PC-3 (cell line): ENCODE data around the gene MPPED1. TPM values are rescaled to one million over a fixed set of nuclear protein-coding genes. Genes with fewer than 3 reads are reported as not detected.

Experiments
- ATAC-seq: fragments of 200-7000 bp; cut with Tn5 transposase; 2 replicates; pipeline ENCODE4 v1.9.1; 2020; ENCODE audit warnings: mild to moderate bottlenecking, moderate library complexity
- BruUV-seq: library from RNA; stranded (reverse); fragments of 400-500 nt; replicated peaks from 2 replicates; lab custom pipeline; 2021; lab: Mats Ljungman, UMichigan
- CTCF ChIA-PET: fragments of 300-600 bp; sonication (Branson Sonifier 250); formaldehyde crosslinking; loops from one replicate; lab custom pipeline; 2022; ENCODE audit warnings: antibody characterized with exemption; lab: Charles Lee
- POLR2A ChIA-PET: fragments of 300-600 bp; sonication (Branson Sonifier 250); formaldehyde crosslinking; loops from one replicate; lab custom pipeline; 2022; ENCODE audit warnings: antibody characterized with exemption; ENCODE audit not compliant: unreplicated experiment; lab: Charles Lee
- DNase-seq: peaks from one replicate; pipeline ENCODE4 v3.0.0-alpha.2; 2015
- H2AFZ ChIP-seq: fragments of 300-600 bp; sonication (generic); 2 replicates; pipeline ENCODE4 v1.6.0; 2016; ENCODE audit warnings: antibody characterized with exemption, low read length
- H3F3A ChIP-seq: fragments of 300-600 bp; sonication (generic); one replicate; pipeline ENCODE4 v1.6.0; 2017; ENCODE audit warnings: antibody characterized with exemption, low read length, control low read depth, mild to moderate bottlenecking; ENCODE audit not compliant: unreplicated experiment
- H3K27ac ChIP-seq: fragments of 300-600 bp; sonication (generic); 2 replicates; pipeline ENCODE4 v1.5.1; 2016; ENCODE audit warnings: mild to moderate bottlenecking, low read length
- H3K27me3 ChIP-seq: fragments of 300-600 bp; sonication (generic); 2 replicates; pipeline ENCODE4 v1.6.1; 2016; ENCODE audit warnings: low read length, mixed read lengths
- H3K36me3 ChIP-seq: fragments of 300-600 bp; sonication (generic); 2 replicates; pipeline ENCODE4 v1.6.1; 2016; ENCODE audit warnings: low read depth, mixed run types, low read length, mixed read lengths
- H3K4me1 ChIP-seq: fragments of 300-600 bp; sonication (generic); 2 replicates; pipeline ENCODE4 v1.5.1; 2016; ENCODE audit warnings: low read length; ENCODE audit not compliant: insufficient read depth
- H3K4me2 ChIP-seq: fragments of 300-600 bp; sonication (generic); 2 replicates; pipeline ENCODE4 v1.6.0; 2016; ENCODE audit warnings: low read length
- H3K4me3 ChIP-seq: fragments of 300-600 bp; sonication (generic); 2 replicates; pipeline ENCODE4 v1.5.1; 2016; ENCODE audit warnings: mild to moderate bottlenecking, low read length, mixed read lengths
- H3K79me2 ChIP-seq: fragments of 300-600 bp; sonication (generic); 2 replicates; pipeline ENCODE4 v1.6.1; 2017; ENCODE audit warnings: low read length, mixed read lengths
- H3K9ac ChIP-seq: fragments of 300-600 bp; sonication (generic); 2 replicates; pipeline ENCODE4 v1.6.0; 2016; ENCODE audit warnings: mild to moderate bottlenecking, low read length
- H3K9me2 ChIP-seq: fragments of 300-600 bp; sonication (generic); replicated peaks from 2 replicates; pipeline ENCODE4 v1.6.1; 2016; ENCODE audit warnings: mixed run types, low read length, mixed read lengths
- H3K9me3 ChIP-seq: fragments of 300-600 bp; sonication (generic); 2 replicates; pipeline ENCODE4 v1.6.1; 2016; ENCODE audit warnings: low read length, mixed read lengths
- H4K20me1 ChIP-seq: fragments of 300-600 bp; sonication (generic); 2 replicates; pipeline ENCODE4 v1.6.1; 2016; ENCODE audit warnings: low read length, mixed read lengths
- CTCF ChIP-seq: fragments of 300-600 bp; sonication (generic); conservative IDR thresholded peaks from 2 replicates; pipeline ENCODE4 v1.5.1; 2017; ENCODE audit warnings: antibody characterized with exemption, low read depth, mild to moderate bottlenecking, low read length
- EZH2 ChIP-seq: fragments of 300-600 bp; sonication (generic); IDR thresholded peaks from one replicate; pipeline ENCODE4 v1.6.1; 2017; ENCODE audit warnings: antibody characterized with exemption, mild to moderate bottlenecking, low read length; ENCODE audit not compliant: unreplicated experiment
- EZH2phosphoT487 ChIP-seq: fragments of 300-600 bp; sonication (generic); IDR thresholded peaks from 2 replicates; pipeline ENCODE4 v1.6.1; 2018; ENCODE audit warnings: mild to moderate bottlenecking, antibody characterized with exemption, low read length, borderline replicate concordance
- intact Hi-C: fragments of 100-400 bp; cut with micrococcal nuclease; formaldehyde crosslinking; loops from 2 replicates; pipeline ENCODE4 v1.9.0; 2023
- total RNA-seq: library from RNA; depleted of rRNA; stranded (reverse); fragments of >200 nt; gene quantifications from 2 replicates; pipeline ENCODE4 v1.2.3, GENCODE V29; 2014

The MPPED1 gene
- total RNA-seq, 1 experiment from 2014 or later = not detected

DNA sequence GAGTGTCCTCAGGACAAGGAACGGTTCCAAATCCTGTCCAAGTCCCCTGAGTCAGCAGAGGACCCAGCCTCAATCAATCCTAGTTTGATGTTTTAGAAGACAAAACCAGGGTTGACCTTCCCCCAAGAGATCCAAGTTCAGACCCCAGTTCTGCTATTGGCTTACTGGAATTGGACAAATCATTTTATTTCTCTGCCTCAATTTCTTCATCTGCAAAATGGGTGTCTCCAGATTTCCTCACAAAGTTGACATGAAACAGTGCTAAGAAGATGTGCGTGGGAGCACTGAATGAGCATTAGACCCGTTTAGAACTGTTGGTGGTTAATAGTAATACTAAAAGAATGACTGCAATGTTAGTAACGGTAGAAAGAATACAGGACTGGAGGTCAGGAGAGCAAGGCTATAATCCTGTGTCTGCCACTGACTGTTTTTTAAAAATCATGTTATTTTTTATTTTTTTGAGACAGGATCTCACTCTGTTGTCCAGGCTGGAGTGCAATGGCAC lies 35.8 kb upstream of the MPPED1 start:
- ATAC-seq (no peak), DNase-seq (no peak)
- Histone ChIP-seq H3K9ac (no peak overlapping the region), H3K27ac (no peak overlapping the region), H3F3A (no peaks in the 10 kb centered on the region), H3K4me2 (no peak overlapping the region), H3K4me3 (no peak overlapping the region), H3K79me2 (no peaks in the 10 kb centered on the region), H3K9me2 (no peaks in the 10 kb centered on the region), H4K20me1 (no peaks in the 10 kb centered on the region), H3K9me3 (no peaks in the 10 kb centered on the region), H3K36me3 (no peaks in the 10 kb centered on the region), H2AFZ (no peak overlapping the region), H3K4me1 (no peaks in the 10 kb centered on the region), H3K27me3 (peaks cover 32% of the 10 kb centered on the region)
- ChIA-PET CTCF (no interaction called here), POLR2A (no interaction called here)
- TF ChIP-seq EZH2 (no peak), CTCF (no peak), EZH2phosphoT487 (no peak)
- intact Hi-C loops = no loop called here
- no TSS peak for BruUV-seq

- intact Hi-C loops = no loop called here
- Histone ChIP-seq H3K9me2 (no peaks in the 10 kb centered on the region), H3K4me2 (no peak overlapping the region), H3K27me3 (peaks cover 38% of the 10 kb centered on the region), H3K9ac (no peak overlapping the region), H2AFZ (no peak overlapping the region), H3K27ac (no peak overlapping the region), H3K4me3 (no peak overlapping the region), H3K9me3 (no peaks in the 10 kb centered on the region), H4K20me1 (no peaks in the 10 kb centered on the region), H3K4me1 (no peaks in the 10 kb centered on the region), H3F3A (no peaks in the 10 kb centered on the region), H3K36me3 (no peaks in the 10 kb centered on the region), H3K79me2 (no peaks in the 10 kb centered on the region)
- ATAC-seq = no peak
- CTCF ChIA-PET = no interaction called here
- no TSS peak for BruUV-seq
- no peak for DNase-seq
- POLR2A ChIA-PET = no interaction called here
- TF ChIP-seq CTCF (no peak), EZH2 (no peak), EZH2phosphoT487 (no peak)
Measured at GRCh38 chr22:43376765-43377547, 34.9 kb upstream of the MPPED1 start.

DNA sequence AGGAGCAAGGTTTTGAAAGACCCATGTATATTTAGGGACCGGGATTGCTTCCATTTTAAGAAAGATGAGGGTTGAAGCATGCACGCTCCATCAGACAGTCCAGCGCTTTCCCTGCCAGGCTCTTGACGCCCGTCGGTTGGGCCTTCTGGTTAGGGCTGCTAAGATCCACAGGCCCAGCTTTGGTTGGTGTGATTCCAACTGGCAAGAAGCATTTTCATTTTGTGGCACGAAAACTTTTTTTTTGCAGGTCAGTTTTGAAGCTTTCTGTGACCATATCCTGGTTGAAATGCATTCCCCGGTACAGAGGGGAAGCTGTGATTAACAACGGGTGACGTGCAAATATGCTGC lies 34.3 kb upstream of the MPPED1 start:
- POLR2A ChIA-PET = no interaction called here
- intact Hi-C loops = no loop called here
- no peak overlapping the region for H3K27ac ChIP-seq
- no peak for DNase-seq
- H3K36me3 ChIP-seq = no peaks in the 10 kb centered on the region
- no peaks in the 10 kb centered on the region for H3K4me1 ChIP-seq
- H2AFZ ChIP-seq = no peak overlapping the region
- H3K79me2 ChIP-seq = no peaks in the 10 kb centered on the region
- no TSS peak for BruUV-seq
- no peaks in the 10 kb centered on the region for H4K20me1 ChIP-seq
- no peak overlapping the region for H3K4me2 ChIP-seq
- no peak for ATAC-seq
- H3K9me2 ChIP-seq = no peaks in the 10 kb centered on the region
- TF ChIP-seq CTCF (no peak), EZH2 (no peak), EZH2phosphoT487 (no peak)
- no peak overlapping the region for H3K4me3 ChIP-seq
- no peaks in the 10 kb centered on the region for H3F3A ChIP-seq
- peaks cover 43% of the 10 kb centered on the region for H3K27me3 ChIP-seq
- H3K9me3 ChIP-seq = no peaks in the 10 kb centered on the region
- CTCF ChIA-PET = no interaction called here
- H3K9ac ChIP-seq = no peak overlapping the region
